K562 (cell line): ENCODE results near the gene GHRL.

ENCODE experiments used
- COPS2 ChIP-seq: fragments of 450-650 bp; conservative IDR thresholded peaks from 2 replicates; pipeline ENCODE4 v1.6.1; 2016; ENCODE audit warnings: mild to moderate bottlenecking, moderate library complexity
- CTCF ChIP-seq, 3 experiments: IDR thresholded peaks in 2 of 3; conservative IDR thresholded peaks in 1 of 3; 2 replicates each; pipeline ENCODE4 v1.5.1; 2011 to 2012; ENCODE audit warnings: low read length in 3 of 3, mild to moderate bottlenecking in 3 of 3, control low read depth in 2 of 3, improper control_type of control experiment in 1 of 3, inconsistent platforms in 1 of 3, low read depth in 1 of 3, mixed read lengths in 1 of 3, moderate library complexity in 1 of 3; ENCODE audit not compliant: insufficient read depth in 2 of 3
- EZH2 ChIP-seq: IDR thresholded peaks from 2 replicates; pipeline ENCODE4 v1.6.1; 2012; ENCODE audit warnings: low read depth, mild to moderate bottlenecking, inconsistent platforms, low read length, borderline replicate concordance
- GATAD2A ChIP-seq: fragments of 450-650 bp; IDR thresholded peaks from 2 replicates; pipeline ENCODE4 v1.6.1; 2017
- MTA3 ChIP-seq: fragments of 450-650 bp; formaldehyde crosslinking; IDR thresholded peaks from 2 replicates; pipeline ENCODE4 v1.6.1; 2017; ENCODE audit warnings: mild to moderate bottlenecking, borderline replicate concordance
- POLR3G ChIP-seq: IDR thresholded peaks from 2 replicates; pipeline ENCODE4 v1.6.1; 2011; ENCODE audit not compliant: insufficient read length, insufficient replicate concordance; ENCODE audit errors: extremely low read depth
- TEAD4 ChIP-seq, 2 experiments: sonication (generic) in 1 of 2; formaldehyde crosslinking in 1 of 2; IDR thresholded peaks; 2 replicates each; pipeline versions ENCODE4 v1.6.1 to v1.8.0; 2012 to 2022; ENCODE audit warnings: borderline replicate concordance in 1 of 2, inconsistent platforms in 1 of 2, low read length in 1 of 2, mild to moderate bottlenecking in 1 of 2, missing genetic modification reagents in 1 of 2
- TGIF2 ChIP-seq: sonication (generic); formaldehyde crosslinking; IDR thresholded peaks from 2 replicates; pipeline ENCODE4 v1.8.1; 2022; ENCODE audit warnings: mild to moderate bottlenecking, missing genetic modification reagents, moderate library complexity
- ZFP1 ChIP-seq: fragments of 450-650 bp; formaldehyde crosslinking; IDR thresholded peaks from 2 replicates; pipeline ENCODE4 v1.4.0; 2020; ENCODE audit warnings: mild to moderate bottlenecking, mixed read lengths
- ZFP36 ChIP-seq: fragments of 150-350 bp; IDR thresholded peaks from 2 replicates; pipeline ENCODE4 v1.6.1; 2018; ENCODE audit warnings: low read length, low read depth; ENCODE audit not compliant: partially characterized antibody
- ZNF174 ChIP-seq: fragments of 250-450 bp; sonication (Bioruptor Pico); IDR thresholded peaks from 2 replicates; pipeline ENCODE4 v1.4.0; 2020; ENCODE audit warnings: mild to moderate bottlenecking
- ZNF274 ChIP-seq: IDR thresholded peaks from 2 replicates; pipeline ENCODE4 v1.6.1; 2011; ENCODE audit warnings: low read depth, mild to moderate bottlenecking, low read length, moderate library complexity, borderline replicate concordance
- ZNF407 ChIP-seq: fragments of 450-650 bp; IDR thresholded peaks from 2 replicates; pipeline ENCODE4 v1.6.1; 2016; ENCODE audit warnings: low read depth
- TF ChIP-seq, protein P1 (sequence below), 2 experiments: fragments of 200-800 bp in 1 of 2; sonication (Bioruptor generic) in 1 of 2; sonication (generic) in 1 of 2; formaldehyde crosslinking in 1 of 2; IDR thresholded peaks in 1 of 2; conservative IDR thresholded peaks in 1 of 2; 2 replicates each; pipeline versions ENCODE4 v1.5.0 to v1.6.1; 2016 to 2020; ENCODE audit warnings: missing compliant biosample characterization in 1 of 2, missing genetic modification characterization in 1 of 2, missing genetic modification reagents in 1 of 2

GRCh38 chr3:10259798-10260197, 32.9 kb downstream of the GHRL start:
- TF ChIP-seq, protein P1, sequence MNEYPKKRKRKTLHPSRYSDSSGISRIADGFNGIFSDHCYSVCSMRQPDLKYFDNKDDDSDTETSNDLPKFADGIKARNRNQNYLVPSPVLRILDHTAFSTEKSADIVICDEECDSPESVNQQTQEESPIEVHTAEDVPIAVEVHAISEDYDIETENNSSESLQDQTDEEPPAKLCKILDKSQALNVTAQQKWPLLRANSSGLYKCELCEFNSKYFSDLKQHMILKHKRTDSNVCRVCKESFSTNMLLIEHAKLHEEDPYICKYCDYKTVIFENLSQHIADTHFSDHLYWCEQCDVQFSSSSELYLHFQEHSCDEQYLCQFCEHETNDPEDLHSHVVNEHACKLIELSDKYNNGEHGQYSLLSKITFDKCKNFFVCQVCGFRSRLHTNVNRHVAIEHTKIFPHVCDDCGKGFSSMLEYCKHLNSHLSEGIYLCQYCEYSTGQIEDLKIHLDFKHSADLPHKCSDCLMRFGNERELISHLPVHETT (CRISPR knock-in tag; conservative IDR thresholded peaks at IDR 0.05 in 1 of 2, IDR thresholded peaks at IDR 0.05 in 1 of 2) = no peak
- TF ChIP-seq GATAD2A (no peak), ZFP1 (no peak), ZNF407 (no peak), ZFP36 (no peak), CTCF (IDR thresholded peaks at IDR 0.05 in 2 of 3, conservative IDR thresholded peaks at IDR 0.05 in 1 of 3; ENCODE audit: insufficient read depth in 2 of 3, low read depth in 1 of 3, low read length in 3 of 3) (no peak), ZNF174 (CRISPR knock-in tag) (no peak), MTA3 (no peak), TEAD4 (IDR thresholded peaks at IDR 0.05; ENCODE audit: low read length) (no peak), TEAD4 (CRISPR knock-in tag; IDR thresholded peaks at IDR 0.05; ENCODE audit: borderline replicate concordance) (no peak), EZH2 (no peak), ZNF274 (no peak), COPS2 (no peak), TGIF2 (CRISPR knock-in tag) (no peak), POLR3G (no peak)
